ENCODE measurements around the gene CASP2.

The CASP2 gene

DNA sequence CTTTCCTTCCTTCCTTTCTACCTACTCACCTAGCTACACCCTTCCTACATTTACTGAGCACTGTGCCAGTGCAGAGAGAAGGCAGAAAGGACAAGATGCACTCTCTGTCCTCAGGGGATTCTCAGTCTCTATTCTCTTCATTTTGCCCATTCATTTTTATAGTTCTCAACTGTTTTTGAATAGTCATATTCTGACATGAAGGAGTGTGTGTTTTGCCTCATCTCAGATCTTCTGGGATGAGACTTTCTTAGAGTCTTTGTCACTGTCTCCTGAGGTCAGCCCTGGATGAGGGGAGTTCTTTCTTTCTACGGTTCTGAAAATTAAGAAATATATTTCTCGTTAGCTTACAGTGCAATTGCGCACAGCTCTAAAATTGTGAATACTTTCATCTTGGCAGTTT lies 49.1 kb downstream of the CASP2 start:
- Histone ChIP-seq H2AFZ (ENCODE audit: low read depth, low read length) (no peak overlapping the region), H4K20me1 (ENCODE audit: insufficient read depth, low read length) (no peaks in the 10 kb centered on the region), H3K79me2 (ENCODE audit: low read length) (no peaks in the 10 kb centered on the region), H3K9me3 (ENCODE audit: insufficient read depth, low read length) (no peaks in the 10 kb centered on the region), H3K9ac (ENCODE audit: low read length) (no peak overlapping the region), H3K4me1 (ENCODE audit: low read length) (no peaks in the 10 kb centered on the region), H3K4me2 (ENCODE audit: low read length) (no peak overlapping the region), H3K4me3 (ENCODE audit: low read length) (no peak overlapping the region), H3K27ac (ENCODE audit: low read length) (no peak overlapping the region), H3K36me3 (replicated peaks; ENCODE audit: low read depth, low read length) (no peaks in the 10 kb centered on the region), H3K27me3 (ENCODE audit: low read depth, low read length) (peaks cover 30% of the 10 kb centered on the region)
- no peak for TF ChIP-seq EZH2phosphoT487 (IDR thresholded peaks at IDR 0.05; ENCODE audit: low read depth)
- TF ChIP-seq, protein P1, sequence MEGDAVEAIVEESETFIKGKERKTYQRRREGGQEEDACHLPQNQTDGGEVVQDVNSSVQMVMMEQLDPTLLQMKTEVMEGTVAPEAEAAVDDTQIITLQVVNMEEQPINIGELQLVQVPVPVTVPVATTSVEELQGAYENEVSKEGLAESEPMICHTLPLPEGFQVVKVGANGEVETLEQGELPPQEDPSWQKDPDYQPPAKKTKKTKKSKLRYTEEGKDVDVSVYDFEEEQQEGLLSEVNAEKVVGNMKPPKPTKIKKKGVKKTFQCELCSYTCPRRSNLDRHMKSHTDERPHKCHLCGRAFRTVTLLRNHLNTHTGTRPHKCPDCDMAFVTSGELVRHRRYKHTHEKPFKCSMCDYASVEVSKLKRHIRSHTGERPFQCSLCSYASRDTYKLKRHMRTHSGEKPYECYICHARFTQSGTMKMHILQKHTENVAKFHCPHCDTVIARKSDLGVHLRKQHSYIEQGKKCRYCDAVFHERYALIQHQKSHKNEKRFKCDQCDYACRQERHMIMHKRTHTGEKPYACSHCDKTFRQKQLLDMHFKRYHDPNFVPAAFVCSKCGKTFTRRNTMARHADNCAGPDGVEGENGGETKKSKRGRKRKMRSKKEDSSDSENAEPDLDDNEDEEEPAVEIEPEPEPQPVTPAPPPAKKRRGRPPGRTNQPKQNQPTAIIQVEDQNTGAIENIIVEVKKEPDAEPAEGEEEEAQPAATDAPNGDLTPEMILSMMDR (IDR thresholded peaks at IDR 0.05; ENCODE audit: low read depth, low read length), result no peak

DNA sequence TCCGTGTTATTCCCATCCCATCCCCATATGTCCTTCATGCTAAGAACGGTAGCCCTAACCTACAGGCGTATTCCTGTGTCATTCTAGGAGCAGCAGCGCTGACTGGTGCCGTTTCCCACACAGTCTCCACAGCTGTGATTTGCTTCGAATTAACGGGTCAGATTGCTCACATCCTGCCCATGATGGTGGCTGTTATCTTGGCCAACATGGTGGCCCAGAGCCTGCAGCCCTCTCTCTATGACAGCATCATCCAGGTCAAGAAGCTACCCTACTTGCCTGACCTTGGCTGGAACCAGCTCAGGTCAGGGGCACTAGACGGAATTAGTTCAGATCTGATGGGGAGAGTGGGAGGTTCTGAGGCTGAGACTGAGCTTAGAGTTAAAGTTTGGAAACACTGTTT lies 53.7 kb downstream of the CASP2 start:
- Histone ChIP-seq H3K27ac (ENCODE audit: low read length) (no peak overlapping the region), H3K27me3 (ENCODE audit: low read depth, low read length) (peaks cover 34% of the 10 kb centered on the region), H4K20me1 (ENCODE audit: insufficient read depth, low read length) (no peaks in the 10 kb centered on the region), H3K9ac (ENCODE audit: low read length) (no peak overlapping the region), H2AFZ (ENCODE audit: low read depth, low read length) (no peak overlapping the region), H3K9me3 (ENCODE audit: insufficient read depth, low read length) (no peaks in the 10 kb centered on the region), H3K4me2 (ENCODE audit: low read length) (no peak overlapping the region), H3K36me3 (replicated peaks; ENCODE audit: low read depth, low read length) (no peaks in the 10 kb centered on the region), H3K79me2 (ENCODE audit: low read length) (no peaks in the 10 kb centered on the region), H3K4me3 (ENCODE audit: low read length) (no peak overlapping the region), H3K4me1 (ENCODE audit: low read length) (no peaks in the 10 kb centered on the region)
- no peak for TF ChIP-seq EZH2phosphoT487 (IDR thresholded peaks at IDR 0.05; ENCODE audit: low read depth)
- TF ChIP-seq, protein P1 (IDR thresholded peaks at IDR 0.05; ENCODE audit: low read depth, low read length), result no peak

DNA sequence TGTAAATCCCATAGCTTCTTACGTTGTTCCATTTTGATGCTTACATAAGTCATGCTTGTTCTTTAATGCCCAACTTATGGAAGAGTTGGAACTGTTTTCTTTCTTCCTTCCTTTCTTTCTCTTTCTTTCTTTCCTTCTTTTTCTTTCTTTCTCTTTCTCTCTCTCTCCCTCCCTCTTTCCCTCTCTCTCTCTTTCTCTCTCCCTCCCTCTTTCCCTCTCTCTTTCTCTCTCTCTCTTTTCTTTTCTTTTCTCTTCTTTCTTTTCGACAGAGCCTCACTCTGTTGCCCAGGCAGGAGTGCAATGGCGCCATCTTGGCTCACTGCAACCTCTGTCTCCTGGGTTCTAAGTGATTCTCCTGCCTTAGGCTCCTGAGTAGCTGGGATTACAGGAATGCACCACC lies 55.4 kb downstream of the CASP2 start:
- H3K4me2 ChIP-seq (ENCODE audit: low read length), result no peak overlapping the region
- TF ChIP-seq EZH2phosphoT487 (IDR thresholded peaks at IDR 0.05; ENCODE audit: low read depth), result no peak
- TF ChIP-seq, protein P1 (IDR thresholded peaks at IDR 0.05; ENCODE audit: low read depth, low read length), result no peak
- H2AFZ ChIP-seq (ENCODE audit: low read depth, low read length), result no peak overlapping the region
- H3K9me3 ChIP-seq (ENCODE audit: insufficient read depth, low read length), result no peaks in the 10 kb centered on the region
- no peak overlapping the region for H3K9ac ChIP-seq (ENCODE audit: low read length)
- no peaks in the 10 kb centered on the region for H3K36me3 ChIP-seq (replicated peaks; ENCODE audit: low read depth, low read length)
- H3K79me2 ChIP-seq (ENCODE audit: low read length), result no peaks in the 10 kb centered on the region
- H3K4me1 ChIP-seq (ENCODE audit: low read length), result no peaks in the 10 kb centered on the region
- H4K20me1 ChIP-seq (ENCODE audit: insufficient read depth, low read length), result no peaks in the 10 kb centered on the region
- H3K27ac ChIP-seq (ENCODE audit: low read length), result no peak overlapping the region
- H3K27me3 ChIP-seq (ENCODE audit: low read depth, low read length), result peaks cover 34% of the 10 kb centered on the region
- H3K4me3 ChIP-seq (ENCODE audit: low read length), result no peak overlapping the region

DNA sequence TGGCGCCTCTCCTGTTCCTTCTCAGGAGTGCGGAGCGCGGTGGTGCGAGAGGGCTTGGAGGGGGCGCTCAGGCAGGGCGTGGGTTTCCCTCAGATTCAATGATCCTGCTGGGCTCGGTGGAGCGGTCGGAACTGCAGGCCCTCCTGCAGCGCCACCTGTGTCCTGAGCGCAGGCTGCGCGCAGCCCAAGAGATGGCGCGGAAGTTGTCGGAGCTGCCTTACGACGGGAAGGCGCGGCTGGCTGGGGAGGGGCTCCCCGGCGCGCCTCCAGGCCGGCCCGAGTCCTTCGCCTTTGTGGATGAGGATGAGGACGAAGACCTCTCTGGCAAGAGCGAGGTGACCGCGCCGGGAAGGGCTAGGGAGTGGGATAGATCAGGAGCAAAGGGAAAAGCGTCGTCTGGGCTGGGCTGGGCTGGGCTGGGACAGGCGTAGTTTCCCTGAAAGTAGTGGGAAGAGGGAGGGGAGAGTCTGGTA lies 57.3 kb downstream of the CASP2 start:
- H2AFZ ChIP-seq (ENCODE audit: low read depth, low read length), result no peak overlapping the region

More for the DNA sequence above, 57.3 kb downstream of the CASP2 start:
- no peaks in the 10 kb centered on the region for H3K4me1 ChIP-seq (ENCODE audit: low read length)
- no peaks in the 10 kb centered on the region for H4K20me1 ChIP-seq (ENCODE audit: insufficient read depth, low read length)
- TF ChIP-seq EZH2phosphoT487 (IDR thresholded peaks at IDR 0.05; ENCODE audit: low read depth), result no peak
- TF ChIP-seq, protein P1 (IDR thresholded peaks at IDR 0.05; ENCODE audit: low read depth, low read length), result no peak
- no peaks in the 10 kb centered on the region for H3K9me3 ChIP-seq (ENCODE audit: insufficient read depth, low read length)
- H3K27me3 ChIP-seq (ENCODE audit: low read depth, low read length), result peaks cover 38% of the 10 kb centered on the region
- H3K27ac ChIP-seq (ENCODE audit: low read length), result no peak overlapping the region
- H3K9ac ChIP-seq (ENCODE audit: low read length), result no peak overlapping the region
- no peak overlapping the region for H3K4me3 ChIP-seq (ENCODE audit: low read length)
- H3K36me3 ChIP-seq (replicated peaks; ENCODE audit: low read depth, low read length), result no peaks in the 10 kb centered on the region
- H3K79me2 ChIP-seq (ENCODE audit: low read length), result no peaks in the 10 kb centered on the region
- no peak overlapping the region for H3K4me2 ChIP-seq (ENCODE audit: low read length)
